SH-SY5Y (cell line): ENCODE measurements around the gene ADAM12.

Experiments
- GATA2 ChIP-seq: IDR thresholded peaks from 2 replicates; pipeline ENCODE4 v1.6.1; 2011; ENCODE audit warnings: mild to moderate bottlenecking, low read depth, low read length
- GATA3 ChIP-seq: IDR thresholded peaks from 2 replicates; pipeline ENCODE4 v1.6.1; 2011; ENCODE audit warnings: low read depth, mild to moderate bottlenecking, low read length, moderate library complexity

- no peak for TF ChIP-seq GATA3
- no peak for TF ChIP-seq GATA2
These were observed 245.2 kb downstream of the ADAM12 start for GRCh38 chr10:126143117-126143516.
